ENCODE results near the gene NGB. TPM values are rescaled to one million over a fixed set of nuclear protein-coding genes. Genes with fewer than 3 reads are reported as not detected.
"Not testable (repeated sequence)": the region's sequence is repeated elsewhere in the genome, so short reads cannot be mapped to it uniquely, and the experiment has no call there.

The NGB gene
- total RNA-seq: not detected in 2 replicates

GRCh38 chr14:77271113-77271710, at the start of gene NGB:
Gene NGB, minus strand, starts transcription at chr14:77271206. Its CDS starts 269 bp downstream, at chr14:77270937.
- Histone ChIP-seq H3K4me3 (ENCODE audit: low read depth, low read length) (peak within 1 kb of the TSS; percentile 5), H3K27me3 (ENCODE audit: control insufficient read depth, insufficient read depth, low read length) (peaks cover 34% of the 10 kb centered on the region), H3K36me3 (ENCODE audit: control insufficient read depth, insufficient read depth, low read length) (no peaks in the 10 kb centered on the region)
- no peak for TF ChIP-seq CTCF (IDR thresholded peaks at IDR 0.05; ENCODE audit: insufficient read depth, low read length, poor library complexity, severe bottlenecking)
- DNase-seq (ENCODE audit: low read depth): no peak

- H3K27me3 ChIP-seq (ENCODE audit: control insufficient read depth, insufficient read depth, low read length): no peaks in the 10 kb centered on the region
- TF ChIP-seq CTCF (IDR thresholded peaks at IDR 0.05; ENCODE audit: insufficient read depth, low read length, poor library complexity, severe bottlenecking): no peak
- peak within 1 kb of the TSS; percentile 95 for H3K4me3 ChIP-seq (ENCODE audit: low read depth, low read length)
- no peak for DNase-seq (ENCODE audit: low read depth)
- H3K36me3 ChIP-seq (ENCODE audit: control insufficient read depth, insufficient read depth, low read length): no peaks in the 10 kb centered on the region
Measured at GRCh38 chr14:77320238-77320935, 49.4 kb upstream of the NGB start, which contains the start of gene POMT2. Gene POMT2, minus strand, starts transcription at chr14:77320883. Its CDS starts 202 bp downstream, at chr14:77320681.

GRCh38 chr14:77319422-77319821, 48.4 kb upstream of the NGB start:
- Histone ChIP-seq H3K4me3 (ENCODE audit: low read depth, low read length) (peak overlapping the region; percentile 95), H3K27me3 (ENCODE audit: control insufficient read depth, insufficient read depth, low read length) (no peaks in the 10 kb centered on the region), H3K36me3 (ENCODE audit: control insufficient read depth, insufficient read depth, low read length) (no peaks in the 10 kb centered on the region)
- TF ChIP-seq CTCF (IDR thresholded peaks at IDR 0.05; ENCODE audit: insufficient read depth, low read length, poor library complexity, severe bottlenecking): no peak
- no peak for DNase-seq (ENCODE audit: low read depth)

- H3K4me3 ChIP-seq (ENCODE audit: low read depth, low read length); H3K27me3 ChIP-seq (ENCODE audit: control insufficient read depth, insufficient read depth, low read length); H3K36me3 ChIP-seq (ENCODE audit: control insufficient read depth, insufficient read depth, low read length); DNase-seq (ENCODE audit: low read depth): not testable (repeated sequence)
Measured at GRCh38 chr14:77318756-77319155, 47.8 kb upstream of the NGB start.

GRCh38 chr14:77318006-77318553, 47.1 kb upstream of the NGB start:
- TF ChIP-seq CTCF (IDR thresholded peaks at IDR 0.05; ENCODE audit: insufficient read depth, low read length, poor library complexity, severe bottlenecking): no peak
- no peaks in the 10 kb centered on the region for H3K36me3 ChIP-seq (ENCODE audit: control insufficient read depth, insufficient read depth, low read length)
- H3K4me3 ChIP-seq (ENCODE audit: low read depth, low read length): no peak overlapping the region
- DNase-seq (ENCODE audit: low read depth): no peak
- H3K27me3 ChIP-seq (ENCODE audit: control insufficient read depth, insufficient read depth, low read length): no peaks in the 10 kb centered on the region

- TF ChIP-seq CTCF (IDR thresholded peaks at IDR 0.05; ENCODE audit: insufficient read depth, low read length, poor library complexity, severe bottlenecking): no peak
- no peak for DNase-seq (ENCODE audit: low read depth)
- no peak overlapping the region for H3K4me3 ChIP-seq (ENCODE audit: low read depth, low read length)
- no peaks in the 10 kb centered on the region for H3K36me3 ChIP-seq (ENCODE audit: control insufficient read depth, insufficient read depth, low read length)
- no peaks in the 10 kb centered on the region for H3K27me3 ChIP-seq (ENCODE audit: control insufficient read depth, insufficient read depth, low read length)
Measured at GRCh38 chr14:77316872-77317301, 45.9 kb upstream of the NGB start.

All from kidney epithelial cell (primary cell).